GM21825 (cell line): ENCODE results near the gene C20orf144.

Source experiments
- ATAC-seq: cut with Tn5 transposase; IDR thresholded peaks from one replicate; pipeline ENCODE4 v1.9.1; 2021; ENCODE audit warnings: mild to moderate bottlenecking, moderate library complexity; ENCODE audit not compliant: unreplicated experiment

C20orf144 gene

GRCh38 chr20:33664085-33664761 lies 2.1 kb downstream of the C20orf144 start:
- no peak for ATAC-seq

- no peak for ATAC-seq
These were observed 2.6 kb downstream of the C20orf144 start for GRCh38 chr20:33664762-33665144.

DNA sequence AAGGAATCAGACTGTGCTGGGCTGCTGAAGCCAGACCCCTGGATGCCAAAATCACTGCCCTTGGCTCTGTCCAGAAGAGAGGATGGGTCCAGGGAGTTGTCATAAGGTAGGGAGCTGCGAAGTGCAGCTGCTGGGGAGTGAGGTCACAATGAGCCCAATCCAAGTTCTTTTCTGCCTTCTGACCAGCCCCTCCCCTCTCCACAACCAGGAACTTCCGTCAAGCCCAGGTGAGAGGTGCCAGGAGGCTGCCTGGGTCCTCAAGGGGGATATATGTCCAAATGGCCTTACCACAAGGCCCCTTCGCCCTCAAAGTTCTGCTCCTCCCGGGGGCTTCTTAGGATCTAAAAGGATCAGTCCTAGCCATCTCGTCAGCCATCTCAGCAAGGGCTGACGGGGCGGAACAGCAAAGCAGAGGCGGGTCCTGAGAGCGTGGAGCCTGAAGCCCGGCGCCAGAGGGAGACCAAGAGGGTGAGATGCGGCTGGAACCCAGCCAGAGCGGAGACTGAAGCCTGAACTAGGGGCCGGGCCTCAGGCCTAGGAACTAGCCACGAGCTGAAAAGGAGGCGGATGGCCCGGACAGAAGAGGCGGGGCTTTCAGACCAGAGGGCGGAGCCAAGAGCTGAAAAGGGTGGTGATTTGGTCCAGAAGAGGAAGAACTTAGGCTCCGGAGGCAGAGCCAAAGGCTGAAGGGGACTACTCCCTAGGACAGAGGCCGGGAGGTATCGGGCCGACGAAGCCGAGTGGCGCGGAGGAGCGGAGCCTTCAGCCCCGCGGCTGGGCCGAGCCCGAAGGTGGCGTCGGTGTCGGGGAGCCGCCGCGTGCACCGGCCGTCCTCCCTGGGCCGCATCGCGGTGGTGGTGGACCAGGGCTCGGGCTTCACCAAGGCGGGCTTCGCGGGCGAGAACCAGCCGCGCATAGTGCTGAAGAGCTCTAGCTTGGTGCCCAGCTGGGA lies 4.4 kb downstream of the C20orf144 start, which contains the start of gene ACTL10:
Gene ACTL10 (plus strand): TSS at position 651 of the 952 bp plus-strand sequence. CDS start 555 bp downstream, outside the sequence.
- ATAC-seq = peak; percentile 56

- peak; percentile 10 for ATAC-seq
These were observed 5.1 kb downstream of the C20orf144 start for GRCh38 chr20:33667245-33667675.

- ATAC-seq = peak; percentile 39
These were observed 5.7 kb downstream of the C20orf144 start for GRCh38 chr20:33667676-33668465.

- ATAC-seq = no peak
These were observed 6.5 kb downstream of the C20orf144 start for GRCh38 chr20:33668466-33669155.

DNA sequence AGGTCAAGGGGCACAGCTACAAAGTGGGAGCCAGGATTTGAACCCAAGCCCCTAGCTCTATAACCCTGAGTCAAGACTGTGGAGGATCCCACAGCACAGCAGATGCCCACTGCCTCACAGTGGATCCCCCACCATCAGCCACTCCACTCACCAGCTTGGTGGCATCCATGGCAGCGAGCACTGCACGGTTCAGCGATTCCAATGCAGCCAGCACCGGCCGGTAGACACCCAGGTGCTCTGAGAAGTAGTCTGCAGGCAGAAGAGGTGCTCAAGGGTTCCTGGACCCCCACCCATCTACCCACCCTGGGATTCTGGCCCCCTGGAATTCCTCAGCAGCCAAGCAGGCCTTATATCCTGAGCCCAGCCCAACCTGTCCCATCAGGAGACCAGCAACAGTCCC lies 7.1 kb downstream of the C20orf144 start:
- no peak for ATAC-seq

DNA sequence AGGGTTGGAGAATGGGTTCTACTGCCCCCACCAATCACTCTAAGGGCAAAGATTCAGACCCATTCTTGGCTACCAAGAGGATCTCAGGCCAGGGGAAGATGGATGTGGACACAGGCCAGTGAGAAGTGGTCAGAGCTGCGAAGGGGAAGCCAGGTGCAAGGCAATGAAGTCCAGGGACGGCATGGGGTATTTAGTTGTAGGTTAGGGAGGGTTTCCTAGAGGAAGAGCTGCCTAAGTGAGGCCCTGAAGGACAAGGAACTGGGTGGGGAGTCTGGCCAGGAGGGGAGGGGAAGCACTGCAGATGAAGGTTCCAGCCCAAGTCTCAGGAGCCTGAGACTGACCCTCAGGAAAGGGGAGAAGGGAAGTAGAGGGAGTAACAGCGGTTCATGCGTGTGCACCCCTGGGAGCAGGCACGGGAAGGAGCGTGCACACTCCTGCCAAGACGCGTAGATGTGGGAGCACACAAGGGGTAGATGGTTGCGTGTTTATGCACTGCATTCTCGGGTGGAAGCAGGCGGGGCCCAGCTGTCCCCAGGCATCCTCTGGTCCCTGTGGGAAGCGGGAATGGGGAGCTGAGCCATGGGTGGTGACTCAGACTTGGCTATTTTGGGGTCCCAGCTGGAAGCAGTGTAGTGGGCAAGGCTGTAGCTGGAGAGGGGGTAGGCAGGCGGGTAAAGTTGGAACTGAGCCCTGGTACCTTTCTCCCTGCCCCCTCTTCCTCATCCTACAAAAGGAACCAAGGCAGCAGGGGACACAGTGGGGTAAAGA lies 7.9 kb downstream of the C20orf144 start:
- no peak for ATAC-seq

DNA sequence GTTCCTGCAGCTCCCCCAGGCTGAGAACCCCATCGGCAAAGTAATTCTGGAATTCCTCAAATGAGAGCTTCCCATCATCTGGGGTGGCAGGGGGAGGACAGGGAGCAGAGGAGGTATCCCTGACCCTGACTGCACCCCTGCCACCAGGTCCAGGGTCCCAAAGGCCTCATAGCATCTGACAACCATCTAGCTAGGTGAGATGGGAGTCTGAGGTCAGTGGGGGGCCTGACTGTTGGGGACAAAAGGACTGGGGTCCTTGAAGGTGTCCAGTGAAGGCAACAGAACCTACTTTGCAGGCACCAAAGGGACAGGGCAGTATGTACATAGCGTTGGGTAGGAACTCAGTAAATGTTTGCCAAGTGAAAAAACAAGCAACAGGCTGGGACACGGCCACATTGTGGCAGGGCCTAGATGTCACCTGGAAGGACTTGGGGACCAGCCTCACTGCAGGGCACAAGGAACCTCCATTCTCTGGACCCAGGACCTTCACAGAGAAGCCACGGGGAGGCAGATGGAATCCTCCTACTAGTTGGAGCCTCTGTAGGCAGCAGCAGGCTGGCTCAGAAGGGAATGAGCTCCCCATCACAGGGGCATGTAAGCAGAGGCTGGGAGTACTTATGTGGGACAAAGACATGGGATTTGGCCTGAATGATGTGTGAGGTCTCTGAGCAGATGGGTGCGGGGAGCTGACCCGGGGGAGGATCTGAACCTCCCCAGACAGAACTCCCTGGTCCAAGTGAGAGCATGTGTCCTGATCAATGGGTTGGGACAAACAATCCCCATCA lies 8.8 kb downstream of the C20orf144 start:
- no peak for ATAC-seq

GRCh38 chr20:33671573-33672288 lies 9.6 kb downstream of the C20orf144 start:
- no peak for ATAC-seq

DNA sequence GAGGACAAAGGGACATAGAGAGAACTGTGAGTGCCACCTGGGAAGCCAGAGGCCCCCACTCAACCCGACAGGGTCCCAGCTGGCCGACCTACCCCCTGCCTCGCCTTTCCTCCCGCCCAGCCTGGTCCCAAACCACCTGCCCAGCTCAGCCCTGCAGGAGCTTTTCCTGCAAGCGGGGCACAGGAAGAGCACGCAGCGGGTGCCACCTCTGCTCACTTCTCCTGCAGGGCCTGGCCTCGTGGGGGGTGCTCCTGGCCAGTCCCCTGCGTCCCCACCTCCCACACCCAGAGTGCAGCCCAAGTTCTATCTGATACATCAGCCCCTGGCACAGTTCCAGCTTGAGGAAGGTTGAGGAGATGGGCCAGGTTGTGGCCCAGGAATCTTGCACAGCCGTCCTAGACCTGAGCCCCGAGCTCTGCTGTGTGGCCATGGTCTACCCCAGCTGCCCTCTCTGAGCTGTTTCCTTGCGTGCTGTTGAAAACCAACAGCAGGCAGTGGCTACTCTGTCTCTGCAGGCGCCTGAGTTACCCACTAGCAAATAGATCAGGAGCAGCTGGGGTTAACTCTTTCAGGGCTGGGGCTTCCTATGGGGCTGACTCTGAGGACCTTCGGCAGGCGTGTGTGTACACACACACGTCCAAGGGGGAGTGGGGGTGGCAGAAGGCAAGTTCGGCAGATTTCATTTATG lies 10.4 kb downstream of the C20orf144 start:
- no peak for ATAC-seq

- ATAC-seq = no peak
These were observed 10.9 kb downstream of the C20orf144 start for GRCh38 chr20:33673114-33673409.

- no peak for ATAC-seq
These were observed 11.5 kb downstream of the C20orf144 start for GRCh38 chr20:33673410-33674293.

- ATAC-seq = peak; percentile 54
These were observed 12.4 kb downstream of the C20orf144 start, which contains the start of gene NECAB3 for GRCh38 chr20:33674294-33675135. NECAB3 (minus strand) TSS chr20:33674428; CDS start chr20:33674352, 76 bp downstream.

DNA sequence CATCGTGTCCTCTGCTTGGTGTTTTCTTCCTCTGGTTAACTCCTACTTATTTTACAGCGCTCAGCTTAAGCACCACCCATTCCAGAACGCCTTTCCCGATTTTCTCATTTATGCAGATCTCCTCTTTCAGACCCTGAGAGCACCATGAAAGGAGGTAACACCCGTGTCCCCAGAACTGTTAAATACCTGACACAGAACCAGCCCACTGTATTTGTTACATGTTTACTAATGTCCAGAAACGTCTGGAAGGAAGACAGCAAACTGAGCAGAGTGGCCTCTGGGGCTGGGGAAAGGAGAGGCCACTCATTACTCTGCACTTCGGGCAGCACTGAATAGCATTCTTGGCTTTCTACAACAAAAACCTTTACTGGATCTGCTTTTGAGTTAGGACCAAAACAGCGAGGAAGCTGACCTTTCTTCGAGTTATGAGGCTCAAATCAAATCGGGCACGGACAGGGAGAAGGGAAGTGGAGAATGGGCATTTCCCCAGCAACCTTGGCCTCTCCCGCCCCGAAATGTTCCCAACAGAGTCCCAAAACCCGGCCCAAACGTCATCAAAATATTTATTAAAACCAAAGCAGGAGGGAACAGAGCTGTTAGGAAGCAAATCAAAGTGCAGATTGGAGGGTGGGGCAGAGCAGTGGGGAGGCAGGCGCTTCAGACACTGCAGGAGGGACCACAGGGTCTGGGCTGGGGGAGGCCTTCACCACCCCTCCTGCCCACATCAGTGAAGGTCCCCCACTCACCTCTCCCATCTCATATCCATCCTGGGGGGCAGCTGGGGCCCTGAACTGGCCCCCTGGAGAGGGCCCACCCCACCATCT lies 13.2 kb downstream of the C20orf144 start:
- no peak for ATAC-seq
